Measurements from ENCODE around the gene MRPL33.

Gene MRPL33

GRCh38 chr2:27771548-27772335 is at the start of gene MRPL33:
Gene MRPL33, plus strand, starts transcription at chr2:27771719. Its CDS starts 59 bp downstream, at chr2:27771778.
- TF ChIP-seq CTCF (IDR thresholded peaks at IDR 0.05; ENCODE audit: low read depth, low read length, missing control alignments), result no peak
- DNase-seq (ENCODE audit: extremely low read depth, low read depth), result peak; percentile 59
- peak within 1 kb of the TSS; percentile 87 for H3K4me3 ChIP-seq (replicated peaks; ENCODE audit: low read depth, low read length)

GRCh38 chr2:27721884-27722485 is 49.5 kb upstream of the MRPL33 start:
- no peak for TF ChIP-seq CTCF (IDR thresholded peaks at IDR 0.05; ENCODE audit: low read depth, low read length, missing control alignments)
- DNase-seq (ENCODE audit: extremely low read depth, low read depth), result no peak
- no peak overlapping the region for H3K4me3 ChIP-seq (replicated peaks; ENCODE audit: low read depth, low read length)

DNA sequence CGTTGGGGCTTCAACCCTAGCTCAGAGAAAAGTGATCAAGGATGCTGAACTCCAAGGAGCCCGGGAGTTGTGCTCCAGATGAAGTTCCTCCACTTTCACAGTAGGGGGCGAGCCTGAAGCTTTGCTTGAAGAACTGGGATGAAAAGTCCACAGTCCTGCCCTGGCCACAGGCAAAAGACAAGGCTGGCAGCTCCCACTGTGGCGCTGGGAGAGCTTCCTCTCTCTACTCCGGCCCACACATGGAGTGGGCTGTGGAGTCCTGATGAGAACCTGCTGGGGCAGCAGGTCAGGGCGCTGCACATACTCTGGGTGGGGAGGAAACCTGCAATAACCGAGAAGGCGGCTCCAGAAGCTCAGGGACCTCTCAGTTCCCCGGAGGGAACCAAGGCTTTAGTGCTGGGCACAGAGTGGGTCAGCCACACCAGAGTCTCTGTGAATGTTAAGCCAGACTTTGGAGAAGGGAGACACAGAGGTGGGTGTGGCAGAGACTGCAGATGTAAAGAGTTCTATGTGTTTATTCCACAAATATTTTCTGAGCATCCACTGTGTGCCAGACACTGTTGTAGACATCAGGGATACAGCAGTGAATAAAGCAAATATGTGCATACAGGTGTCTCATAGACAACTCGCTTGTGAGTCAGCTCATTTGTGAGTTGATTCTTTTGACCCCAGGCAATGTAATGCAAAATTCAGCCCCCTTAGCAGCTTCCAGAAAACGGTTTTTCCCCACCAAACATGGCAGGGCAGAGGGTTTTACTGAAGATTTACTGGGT is 48.0 kb upstream of the MRPL33 start:
- TF ChIP-seq CTCF (IDR thresholded peaks at IDR 0.05; ENCODE audit: low read depth, low read length, missing control alignments), result peak; percentile 82
- DNase-seq (ENCODE audit: extremely low read depth, low read depth), result no peak
- H3K4me3 ChIP-seq (replicated peaks; ENCODE audit: low read depth, low read length), result no peak overlapping the region

- no peak for DNase-seq (ENCODE audit: extremely low read depth, low read depth)
- no peak overlapping the region for H3K4me3 ChIP-seq (replicated peaks; ENCODE audit: low read depth, low read length)
- no peak for TF ChIP-seq CTCF (IDR thresholded peaks at IDR 0.05; ENCODE audit: low read depth, low read length, missing control alignments)
Observed at GRCh38 chr2:27724191-27724590, 47.3 kb upstream of the MRPL33 start.

DNA sequence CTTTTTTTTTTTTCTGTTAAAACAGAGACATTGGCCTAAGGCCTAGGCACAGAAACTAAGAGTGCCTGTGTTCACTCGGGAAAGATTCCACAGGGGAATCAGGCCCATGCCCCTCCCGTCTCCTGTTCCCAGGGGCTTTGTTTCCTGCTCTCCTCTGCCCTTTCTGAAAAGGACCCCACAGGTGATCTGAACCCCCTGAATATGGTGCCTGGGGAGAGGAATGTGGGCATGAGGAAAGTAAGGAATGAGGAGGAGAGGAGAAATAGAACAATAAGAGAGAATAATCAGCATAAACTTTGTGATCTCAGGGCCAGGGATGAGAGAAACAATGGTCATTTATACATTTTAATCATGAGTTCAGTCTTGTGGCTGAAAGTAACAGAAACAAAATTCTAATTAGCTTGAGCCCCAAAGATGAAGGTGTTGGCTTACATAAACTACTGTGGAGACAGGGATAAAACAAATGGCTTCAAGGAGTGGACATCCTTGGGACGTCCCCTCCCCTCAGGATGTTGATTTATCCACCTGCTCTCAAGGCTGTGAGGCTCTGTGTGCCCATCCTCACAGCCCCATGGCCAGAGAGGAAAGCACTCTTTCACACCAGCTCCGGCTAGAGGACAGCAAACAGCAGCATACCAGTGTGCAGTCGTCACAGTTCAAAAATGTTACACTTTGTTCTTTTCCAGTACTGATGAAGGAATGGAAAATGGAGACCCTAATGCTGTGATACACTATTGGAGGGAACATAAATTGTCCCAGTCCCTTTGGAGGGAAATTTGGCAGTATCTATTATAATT is 46.4 kb upstream of the MRPL33 start:
- DNase-seq (ENCODE audit: extremely low read depth, low read depth), result no peak

More for the DNA sequence above, 46.4 kb upstream of the MRPL33 start:
- no peak for TF ChIP-seq CTCF (IDR thresholded peaks at IDR 0.05; ENCODE audit: low read depth, low read length, missing control alignments)
- no peak overlapping the region for H3K4me3 ChIP-seq (replicated peaks; ENCODE audit: low read depth, low read length)

Measured in HFF-Myc (cell line).